Measurements from ENCODE around the gene FAM107B. TPM values are rescaled to one million over a fixed set of nuclear protein-coding genes. Genes with fewer than 3 reads are reported as not detected.

The FAM107B gene
- total and polyA plus RNA-seq, 2 of the 8 experiments (the other 6 are each of a cell fraction or from before 2014, with no cell fraction given) = 7.5 to 28.1 TPM

- no peak overlapping the region for H4K91ac ChIP-seq (replicated peaks; ENCODE audit: insufficient read length, low read length)
Measured at GRCh38 chr10:14736600-14737081, 38.1 kb downstream of the FAM107B start.

More at GRCh38 chr10:14736600-14737081, 38.1 kb downstream of the FAM107B start:
- H2BK120ac ChIP-seq (replicated peaks; ENCODE audit: low read depth, low read length) = no peak overlapping the region
- H3K9me3 ChIP-seq (ENCODE audit: insufficient read depth in 2 of 2, low read depth in 1 of 2, low read length in 1 of 2) = no peaks in the 10 kb centered on the region; a peak in 1 of 4 replicates
- no peak overlapping the region for H3K9ac ChIP-seq (replicated peaks in 1 of 4; ENCODE audit: extremely low read depth in 1 of 4, low read depth in 3 of 4, low read length in 3 of 4)
- no peak overlapping the region for H2BK12ac ChIP-seq (ENCODE audit: low read depth, low read length)
- ChIA-PET POLR2A (ENCODE audit: partially characterized antibody) (no interaction called here), CTCF (ENCODE audit: partially characterized antibody) (no interaction called here)
- TF ChIP-seq E2F6 (IDR thresholded peaks at IDR 0.05) (no peak), GTF2F1 (IDR thresholded peaks at IDR 0.05; ENCODE audit: borderline replicate concordance, low read depth, low read length) (no peak), SP4 (IDR thresholded peaks at IDR 0.05; ENCODE audit: low read length) (no peak), KDM5A (IDR thresholded peaks at IDR 0.05; ENCODE audit: low read length) (no peak), POU5F1 (IDR thresholded peaks at IDR 0.05; ENCODE audit: low read depth, low read length) (no peak), USF2 (IDR thresholded peaks at IDR 0.05; ENCODE audit: low read length) (no peak), PHF8 (conservative IDR thresholded peaks at IDR 0.05; ENCODE audit: low read depth, low read length) (no peak), CREB1 (IDR thresholded peaks at IDR 0.05) (no peak), JUN (IDR thresholded peaks at IDR 0.05; ENCODE audit: low read depth, low read length) (no peak), CHD2 (IDR thresholded peaks at IDR 0.05; ENCODE audit: low read length) (no peak), CTBP2 (IDR thresholded peaks at IDR 0.05; ENCODE audit: borderline replicate concordance, insufficient read depth, insufficient read length, low read length) (no peak), SIRT6 (IDR thresholded peaks at IDR 0.05; ENCODE audit: low read length) (no peak)
- H2BK20ac ChIP-seq (ENCODE audit: low read length) = no peak overlapping the region
- 83% methylated on average over 4 of the region's 4 CpGs; no CpG with 5 or more reads in 1 of the 2 experiments for WGBS, 2 experiments (ENCODE audit: extremely low coverage in 1 of 2, insufficient coverage in 1 of 2, insufficient read length in 1 of 2, insufficient replicate concordance in 2 of 2, low coverage in 1 of 2, low lambda C conversion rate in 2 of 2, missing lambda C conversion rate in 1 of 2)
- peak overlapping the region; percentile 70 for H2AFZ ChIP-seq (ENCODE audit: low read length)
- no peak overlapping the region for H3K27ac ChIP-seq (ENCODE audit: low read depth, low read length)
- H3K56ac ChIP-seq (replicated peaks; ENCODE audit: insufficient read length, low read depth, low read length) = no peak overlapping the region
- no peak overlapping the region for H2BK15ac ChIP-seq (ENCODE audit: low read length)
- H3K4me1 ChIP-seq (replicated peaks in 1 of 4; ENCODE audit: control insufficient read depth in 3 of 4, insufficient read depth in 4 of 4, low read length in 3 of 4) = no peaks in the 10 kb centered on the region
- H4K5ac ChIP-seq (ENCODE audit: insufficient read length, low read depth, low read length) = no peak overlapping the region
- no peak overlapping the region for H3K14ac ChIP-seq (ENCODE audit: insufficient read length)
- H3K79me2 ChIP-seq (ENCODE audit: control insufficient read depth in 1 of 2, insufficient read depth in 2 of 2, low read length in 2 of 2) = no peaks in the 10 kb centered on the region
- H3K23me2 ChIP-seq (ENCODE audit: low read depth, low read length) = no peaks in the 10 kb centered on the region
- no peaks in the 10 kb centered on the region for H3K36me3 ChIP-seq (ENCODE audit: control insufficient read depth in 2 of 4, insufficient read depth in 4 of 4, low read length in 3 of 4)
- H3K4me2 ChIP-seq (ENCODE audit: insufficient read depth in 1 of 2, low read depth in 2 of 2, low read length in 2 of 2) = no peak overlapping the region
- DNase-seq (ENCODE audit: low read depth in 1 of 2, low spot score in 2 of 2) (no peak), FAIRE-seq (no peak)
- H3K4ac ChIP-seq (replicated peaks; ENCODE audit: insufficient read length, low read depth, low read length) = no peak overlapping the region
- no peak overlapping the region for H3K4me3 ChIP-seq (ENCODE audit: extremely low read depth in 1 of 4, insufficient read depth in 2 of 4, low read depth in 3 of 4, low read length in 4 of 4)
- no peak overlapping the region for H3K23ac ChIP-seq (ENCODE audit: insufficient read length)
- no peaks in the 10 kb centered on the region for H3K79me1 ChIP-seq (ENCODE audit: low read depth, low read length)
- no peak overlapping the region for H3K18ac ChIP-seq (ENCODE audit: extremely low read depth, low read length)
- no peaks in the 10 kb centered on the region for H3K27me3 ChIP-seq (replicated peaks in 1 of 4; ENCODE audit: control insufficient read depth in 3 of 4, extremely low read depth in 1 of 4, insufficient read depth in 3 of 4, low read length in 3 of 4)
- no peak overlapping the region for H2BK5ac ChIP-seq (ENCODE audit: low read depth, low read length)
- H2AK5ac ChIP-seq (ENCODE audit: low read depth, low read length) = no peak overlapping the region
- no peak overlapping the region for H4K8ac ChIP-seq (ENCODE audit: extremely low read depth, insufficient read depth, low read length)
- no peaks in the 10 kb centered on the region for H4K20me1 ChIP-seq (replicated peaks in 1 of 2; ENCODE audit: control insufficient read depth in 1 of 2, insufficient read depth in 2 of 2, low read length in 2 of 2)

Measured in H1 (cell line).